Smooth muscle cell of the brain vasculature (primary cell): ENCODE data around the gene GRK1.

Experiments
- DNase-seq: peaks from one replicate; pipeline ENCODE4 v3.0.0-alpha.2; 2012; ENCODE audit warnings: low read depth, low spot score

The GRK1 gene

DNA sequence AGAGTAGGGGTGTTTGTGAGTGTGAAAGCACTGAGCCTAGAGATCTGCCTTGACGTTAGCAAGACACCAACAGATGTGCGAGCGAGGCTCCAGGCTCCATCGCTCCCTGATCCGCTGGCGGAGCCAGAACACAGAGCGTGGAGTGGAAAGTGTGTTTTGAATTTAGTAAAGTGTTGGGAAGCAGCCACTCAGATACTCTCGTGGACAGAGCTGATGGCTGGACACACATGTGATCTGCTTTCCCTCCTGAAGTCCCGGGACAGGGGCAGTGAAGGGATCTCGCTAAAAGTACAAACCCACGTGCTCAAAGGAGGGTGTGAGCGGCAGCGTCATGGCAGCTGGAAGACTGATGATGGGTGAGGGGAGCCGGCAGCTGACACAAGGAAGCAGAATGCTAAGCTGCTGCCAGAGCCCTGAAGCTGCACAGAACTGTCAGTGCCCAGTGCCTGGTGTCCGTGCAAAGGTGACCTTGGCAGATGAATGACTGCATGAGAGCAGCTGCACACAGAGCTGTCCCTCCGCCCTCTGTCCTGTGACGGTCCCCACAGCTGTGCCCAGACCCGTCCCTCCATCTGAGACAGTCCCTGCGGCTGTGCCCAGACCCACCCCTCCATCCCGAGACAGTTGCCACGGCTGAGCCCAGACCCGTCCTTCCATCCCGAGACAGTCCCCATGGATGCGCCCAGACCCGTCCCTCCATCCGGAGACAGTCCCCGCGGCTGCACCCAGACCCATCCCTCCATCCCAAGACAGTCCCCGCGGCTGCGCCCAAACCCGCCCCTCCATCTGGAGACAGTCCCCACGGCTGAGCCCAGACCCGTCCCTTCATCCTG, 62.4 kb downstream of the GRK1 start:
- no peak for DNase-seq

DNA sequence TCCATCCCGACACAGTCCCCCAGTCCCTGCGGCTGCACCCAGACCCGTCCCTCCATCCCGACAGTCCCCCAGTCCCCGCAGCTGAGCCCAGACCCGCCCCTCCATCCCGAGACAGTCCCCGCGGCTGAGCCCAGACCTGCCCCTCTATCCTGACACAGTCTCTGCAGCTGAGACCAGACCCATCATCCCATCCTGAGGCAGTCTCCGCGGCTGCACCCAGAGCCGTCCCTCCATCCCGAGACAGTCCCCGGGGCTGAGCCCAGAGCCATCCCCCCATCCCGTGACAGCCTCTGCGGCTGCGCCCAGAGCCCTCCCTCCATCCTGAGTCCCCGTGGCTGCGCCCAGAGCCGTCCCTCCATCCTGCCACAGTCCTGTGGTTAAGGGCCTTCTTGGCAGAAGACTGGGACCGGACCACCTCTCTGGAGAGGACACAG, 63.3 kb downstream of the GRK1 start:
- DNase-seq = no peak

DNA sequence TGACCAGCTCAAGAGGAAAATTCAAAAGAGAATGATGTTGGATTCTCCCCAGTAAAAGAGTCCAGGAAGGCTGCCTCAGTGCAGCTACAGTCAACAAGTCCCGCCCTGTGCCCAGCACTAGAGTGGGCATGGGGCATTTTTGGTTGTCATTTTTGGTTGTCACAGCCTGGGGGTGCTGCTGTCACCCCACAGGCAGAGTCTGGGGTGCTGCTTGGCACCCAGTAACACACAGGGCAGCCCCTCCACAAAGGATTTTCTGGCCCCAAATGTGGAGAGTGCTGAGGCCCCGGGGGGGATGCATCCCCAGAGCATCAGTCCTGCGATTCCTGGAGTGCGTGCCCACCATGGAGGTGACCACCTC, 63.8 kb downstream of the GRK1 start:
- no peak for DNase-seq

DNA sequence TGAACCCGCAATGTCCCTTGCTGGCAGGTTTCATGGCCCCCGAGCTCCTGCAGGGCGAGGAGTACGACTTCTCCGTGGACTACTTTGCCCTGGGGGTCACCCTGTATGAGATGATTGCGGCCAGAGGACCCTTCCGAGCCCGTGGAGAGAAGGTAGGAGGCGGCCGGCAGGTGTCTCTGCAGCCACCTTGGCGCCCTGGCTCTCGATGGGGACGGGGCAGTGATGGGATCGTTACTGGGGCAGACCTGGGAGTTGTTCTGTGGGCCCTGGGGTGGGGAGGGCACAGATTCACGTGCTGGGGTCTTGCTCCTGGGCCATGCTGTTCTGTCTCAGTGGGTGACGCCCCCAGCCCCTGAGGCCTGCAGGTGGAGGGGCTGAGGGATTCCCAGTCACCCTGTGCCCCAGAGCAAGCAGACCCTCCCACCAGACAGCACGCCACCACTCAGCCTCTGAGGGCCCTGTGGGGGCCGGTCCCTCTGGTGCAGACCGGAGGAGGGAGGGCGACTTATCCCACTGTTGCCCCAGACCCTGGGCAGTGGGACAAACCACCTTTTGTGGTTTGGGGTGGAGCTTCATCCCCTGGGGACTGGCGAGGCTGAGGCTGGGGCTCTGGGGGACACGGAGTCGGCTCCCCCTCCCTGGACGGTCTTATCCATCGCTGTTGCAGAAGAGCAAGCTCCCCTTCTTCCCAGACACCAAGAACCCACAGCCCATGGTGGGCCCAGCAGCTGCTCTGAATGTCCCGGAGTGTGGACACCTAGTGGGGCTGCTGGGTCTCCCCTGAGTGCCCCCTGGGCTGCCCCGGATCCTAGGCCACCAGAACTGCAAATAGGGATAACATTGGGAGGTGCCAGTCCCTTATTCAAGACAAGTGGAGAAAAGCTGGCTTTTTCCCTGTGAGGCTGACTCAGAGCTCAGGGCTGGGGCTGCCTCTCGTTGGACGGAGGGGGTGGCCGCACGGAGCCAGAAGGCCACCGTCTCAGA, 64.5 kb downstream of the GRK1 start:
- no peak for DNase-seq

DNA sequence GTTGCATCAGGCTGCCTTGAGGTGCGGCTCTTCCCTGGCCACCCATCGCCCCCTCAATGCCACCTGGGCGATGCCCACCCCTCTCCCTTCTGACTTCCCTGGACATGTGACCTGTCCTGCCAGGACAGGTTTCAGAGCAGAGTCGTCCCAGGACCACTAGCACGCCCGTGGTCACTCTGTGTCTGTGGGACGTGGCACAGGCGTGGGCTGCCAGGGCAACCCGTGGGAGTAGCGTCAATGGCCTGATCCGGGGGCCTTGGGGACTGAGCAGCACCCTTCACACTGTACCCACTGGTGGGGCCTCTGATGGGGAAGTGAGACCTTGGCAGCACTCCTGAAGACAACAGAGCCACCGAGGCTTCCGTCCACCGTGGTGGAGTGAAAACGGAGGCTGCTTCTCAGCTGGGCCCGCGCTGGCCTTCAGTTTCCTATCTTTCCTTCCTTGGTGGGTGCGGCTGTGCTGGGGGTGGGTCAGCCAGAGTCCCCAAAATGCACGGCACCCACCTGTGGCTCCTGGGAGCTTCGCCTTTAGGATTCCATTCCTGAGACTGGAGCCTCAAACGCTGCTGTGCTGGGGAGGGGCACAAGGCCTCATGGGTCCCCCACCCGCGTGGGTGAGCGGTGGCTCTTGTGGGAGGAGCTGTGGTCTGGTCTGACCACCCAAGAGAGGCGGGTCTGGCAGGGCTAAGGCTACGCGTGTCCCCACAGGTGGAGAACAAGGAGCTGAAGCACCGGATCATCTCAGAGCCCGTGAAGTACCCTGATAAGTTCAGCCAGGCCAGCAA, 65.3 kb downstream of the GRK1 start:
- DNase-seq = no peak

DNA sequence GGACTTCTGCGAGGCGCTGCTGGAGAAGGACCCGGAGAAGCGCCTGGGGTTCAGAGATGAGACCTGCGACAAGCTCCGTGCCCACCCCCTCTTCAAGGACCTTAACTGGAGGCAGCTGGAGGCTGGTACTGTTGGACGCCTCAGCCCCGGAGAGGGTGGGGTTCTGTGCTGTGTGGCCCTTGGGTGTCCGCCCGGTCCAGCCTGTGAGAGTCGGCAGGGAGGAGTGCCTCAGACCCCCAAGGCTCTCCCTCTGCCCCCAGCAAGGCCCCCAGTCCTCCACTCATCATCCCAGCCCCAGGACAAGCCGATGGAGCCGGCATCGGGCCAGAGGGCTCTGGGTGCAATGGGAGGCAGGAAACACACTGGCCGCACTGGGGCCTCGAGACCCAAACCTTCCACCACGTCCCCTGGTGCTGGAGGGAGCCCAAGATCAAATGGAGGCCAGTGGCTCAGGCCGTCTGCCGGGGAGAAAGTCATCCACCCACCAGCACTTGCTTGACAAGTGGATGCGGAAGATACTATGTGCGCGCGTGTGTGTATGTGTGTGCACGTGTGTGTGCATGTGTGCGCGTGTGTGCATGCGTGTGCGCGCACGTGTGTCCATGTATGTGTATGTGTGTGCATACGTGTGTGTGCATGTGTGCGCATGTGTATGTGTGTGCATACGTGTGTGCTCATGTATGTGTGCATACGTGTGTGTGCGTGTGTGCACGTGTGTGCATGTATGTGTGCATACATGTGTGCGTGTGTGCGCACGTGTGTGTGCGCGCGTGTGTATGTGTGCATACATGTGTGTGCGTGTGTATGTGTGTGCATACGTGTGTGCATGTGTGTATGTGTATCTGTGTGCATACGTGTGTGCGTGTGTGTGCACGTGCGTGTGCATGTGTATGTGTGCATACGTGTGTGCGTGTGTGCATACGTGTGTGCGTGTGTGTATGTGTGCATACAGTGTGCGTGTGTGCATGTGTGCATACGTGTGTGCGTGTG, 66.2 kb downstream of the GRK1 start:
- no peak for DNase-seq

DNA sequence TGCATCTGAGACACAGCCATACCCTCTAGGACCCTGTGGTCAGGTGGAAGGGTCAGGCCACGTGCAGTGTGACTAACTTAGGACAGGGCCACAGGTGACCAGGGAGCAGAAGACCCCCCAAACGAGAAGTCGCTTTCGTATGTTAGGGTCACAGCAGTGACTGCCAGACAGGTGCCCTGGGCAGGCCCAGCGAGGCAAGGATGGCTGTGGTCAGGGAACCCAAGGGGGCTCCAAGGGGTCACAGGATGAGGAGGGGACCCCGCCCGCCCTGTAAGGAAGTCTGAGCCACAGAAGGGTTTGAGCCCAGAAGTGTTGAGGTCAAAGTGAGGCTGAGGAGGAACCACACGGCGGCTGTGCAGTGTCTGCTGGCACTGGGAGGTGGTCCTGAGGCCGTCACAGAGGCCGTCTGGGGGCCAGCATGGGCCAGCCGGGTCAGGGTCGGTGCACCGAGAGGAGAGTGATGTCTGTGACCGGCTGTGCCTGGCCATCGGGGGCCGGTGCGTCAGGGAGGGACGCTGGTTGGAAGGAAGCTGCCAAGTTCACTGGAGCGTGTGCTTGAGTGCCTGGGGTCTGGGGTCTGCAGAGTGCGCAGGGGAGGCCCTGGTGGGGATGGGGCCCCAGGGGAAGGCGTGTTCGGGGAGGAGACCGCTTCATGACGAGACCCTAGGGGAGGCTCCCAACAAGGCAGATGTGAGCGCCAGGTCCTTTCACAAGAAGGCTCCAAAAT, 67.2 kb downstream of the GRK1 start:
- no peak for DNase-seq

DNA sequence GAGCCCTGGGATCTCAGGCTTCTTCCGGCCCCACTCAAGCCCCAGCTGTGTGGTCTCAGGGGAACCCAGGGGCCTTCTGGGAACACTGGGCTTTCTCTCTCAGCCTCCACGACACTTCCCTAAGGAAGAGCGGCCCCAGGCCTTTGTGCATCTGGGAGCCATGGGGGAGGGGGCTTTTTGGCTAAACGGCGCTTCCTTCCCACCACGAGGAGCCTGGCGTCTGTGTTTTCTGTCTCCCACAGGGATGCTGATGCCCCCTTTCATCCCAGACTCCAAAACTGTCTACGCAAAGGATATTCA, 67.8 kb downstream of the GRK1 start:
- no peak for DNase-seq

DNA sequence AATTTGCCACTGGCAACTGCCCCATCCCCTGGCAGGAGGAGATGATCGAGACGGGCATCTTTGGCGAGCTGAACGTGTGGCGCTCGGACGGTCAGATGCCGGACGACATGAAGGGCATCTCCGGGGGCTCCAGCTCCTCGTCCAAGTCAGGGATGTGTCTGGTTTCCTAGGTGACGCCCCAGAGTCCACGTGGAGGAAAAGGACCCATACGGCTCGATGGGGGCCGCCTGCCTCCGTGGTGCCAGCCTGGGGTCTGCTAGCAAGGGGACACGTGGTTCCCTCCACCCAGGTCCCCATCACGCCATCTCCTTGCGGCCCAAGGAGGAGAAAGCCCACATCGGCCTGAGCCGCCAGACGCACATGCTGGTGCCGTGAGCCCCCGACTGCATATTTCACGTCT, 68.2 kb downstream of the GRK1 start:
- DNase-seq = no peak

DNA sequence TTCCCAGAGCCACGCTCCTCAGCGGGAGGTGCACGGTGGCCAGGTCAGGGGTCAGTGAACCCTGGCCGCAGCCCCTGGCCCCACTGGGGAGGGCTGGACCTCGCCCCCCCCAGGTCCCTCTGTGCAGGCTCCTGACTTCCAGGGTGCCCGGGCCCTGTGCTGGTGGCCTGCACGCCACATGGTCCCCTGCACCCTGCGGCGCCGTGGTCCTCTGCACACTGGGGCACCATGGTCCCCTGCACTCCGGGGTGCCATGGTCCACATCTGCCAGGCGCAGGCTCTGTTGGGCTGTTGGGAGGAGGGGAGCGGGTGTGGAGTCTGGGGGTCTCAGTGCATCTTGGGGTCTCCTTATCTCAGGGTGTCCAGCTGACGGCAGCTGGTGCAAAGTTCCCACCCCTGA, 68.7 kb downstream of the GRK1 start:
- DNase-seq = no peak

DNA sequence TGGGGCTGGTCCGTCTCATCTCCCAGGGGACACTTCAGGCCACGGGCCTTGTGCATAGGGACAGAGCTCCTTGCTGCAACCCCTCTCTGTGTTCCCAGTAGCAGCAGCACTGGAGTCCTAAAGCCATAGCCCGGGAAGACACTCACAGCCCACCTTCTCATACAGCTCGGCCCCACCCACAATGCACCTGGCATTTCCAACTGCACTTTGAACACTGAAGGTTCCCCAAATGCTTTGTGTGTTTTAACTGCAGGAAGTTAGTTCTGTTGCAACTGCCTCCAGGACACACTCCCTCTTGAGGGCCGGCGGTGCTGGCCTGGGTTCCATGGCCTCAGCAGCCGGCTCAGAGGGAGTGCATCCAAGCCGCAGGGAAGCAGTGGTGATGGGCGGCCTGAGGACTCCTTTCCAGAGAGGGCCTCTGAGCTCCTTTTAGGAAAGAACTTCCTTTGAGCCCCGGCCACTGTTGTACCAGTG, 69.3 kb downstream of the GRK1 start:
- no peak for DNase-seq

DNA sequence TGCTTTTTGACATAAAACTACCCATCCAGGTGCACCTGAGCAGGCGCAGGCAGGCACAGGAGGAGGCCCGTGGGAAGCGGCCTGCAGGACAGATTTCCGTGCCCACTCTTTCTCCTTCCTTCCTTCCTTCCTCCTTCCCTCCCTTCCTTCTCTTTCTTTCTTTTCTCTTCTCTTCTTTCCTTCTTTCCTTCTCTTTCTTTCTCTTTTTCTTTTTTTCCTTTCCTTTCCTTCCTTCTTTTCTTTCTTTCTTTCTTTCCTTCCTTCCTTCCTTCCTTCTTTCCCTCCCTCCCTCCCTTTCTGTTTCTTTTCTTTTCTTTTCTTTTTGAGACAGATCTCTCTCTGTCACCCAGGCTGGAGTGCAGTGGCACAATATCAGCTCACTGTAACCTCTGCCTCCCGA, 70.8 kb downstream of the GRK1 start:
- no peak for DNase-seq

DNA sequence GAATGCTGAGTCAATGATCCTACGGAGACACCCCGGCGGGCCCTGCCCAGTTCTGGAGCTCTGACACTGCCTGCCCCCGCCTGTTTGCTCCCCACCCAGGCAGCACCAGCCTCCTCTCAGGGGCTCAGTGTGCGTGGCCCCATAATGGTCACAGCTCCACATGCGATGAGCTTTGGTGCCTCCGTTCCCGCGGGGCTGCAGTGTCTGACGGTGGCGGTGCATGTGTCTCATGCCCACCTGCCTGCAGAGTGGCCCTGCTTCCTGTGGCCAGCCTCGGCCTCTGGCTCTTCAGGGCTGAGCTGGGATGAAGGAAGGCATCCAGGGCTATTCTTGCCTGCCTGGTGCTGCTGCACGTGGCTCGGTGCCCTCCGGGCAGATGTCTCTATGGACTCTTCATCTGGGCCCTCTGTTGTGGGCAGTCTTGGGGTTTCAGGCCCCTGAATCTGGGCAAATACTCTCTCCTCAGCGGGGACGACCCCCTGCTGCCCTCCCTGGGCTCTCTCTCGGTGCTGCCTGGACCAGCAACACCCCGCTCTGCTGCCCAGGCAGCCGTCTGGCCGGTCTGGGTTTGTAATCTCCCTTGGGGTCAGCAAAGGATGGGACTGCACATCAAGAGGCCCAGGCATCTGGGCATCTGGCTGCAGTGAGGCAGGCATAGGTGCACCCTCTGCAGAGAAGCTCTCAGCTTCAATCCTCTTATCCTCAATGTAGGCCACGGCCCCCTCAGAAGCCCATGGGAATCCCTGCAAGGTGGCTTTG, 72.7 kb downstream of the GRK1 start:
- DNase-seq = no peak

DNA sequence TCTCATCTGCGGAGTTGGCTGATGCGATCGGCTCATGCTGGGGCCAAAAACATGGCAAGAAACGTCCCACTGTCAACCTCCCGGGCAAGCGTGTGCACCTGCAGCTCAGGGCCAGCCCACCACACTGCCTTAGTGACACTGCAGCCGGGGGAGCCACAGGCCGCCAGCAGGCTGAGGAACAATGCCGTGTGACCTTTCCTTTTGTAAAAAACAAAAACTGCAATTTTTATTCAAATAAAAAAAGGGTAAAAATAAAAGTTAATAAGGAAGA, 73.2 kb downstream of the GRK1 start:
- DNase-seq = no peak

DNA sequence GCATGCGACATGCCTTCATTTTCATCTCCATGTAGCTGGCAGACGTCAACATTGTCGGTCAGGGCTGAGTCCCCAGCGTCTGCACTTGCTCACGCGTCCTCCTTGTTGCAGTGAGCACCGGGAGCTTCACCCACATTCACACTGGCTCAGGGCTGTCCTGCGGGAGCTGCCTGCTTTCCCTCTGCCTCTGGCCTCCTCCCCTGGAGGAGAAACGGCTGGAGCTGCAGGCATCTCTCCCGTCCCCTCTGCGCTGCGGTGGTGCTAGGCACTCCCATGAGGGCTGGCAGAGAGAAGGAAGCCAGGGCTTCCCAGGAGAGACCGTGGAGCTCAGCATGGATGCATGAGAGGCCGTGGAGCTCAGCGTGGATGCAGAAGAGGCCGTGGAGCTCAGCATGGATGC, 73.6 kb downstream of the GRK1 start:
- no peak for DNase-seq

DNA sequence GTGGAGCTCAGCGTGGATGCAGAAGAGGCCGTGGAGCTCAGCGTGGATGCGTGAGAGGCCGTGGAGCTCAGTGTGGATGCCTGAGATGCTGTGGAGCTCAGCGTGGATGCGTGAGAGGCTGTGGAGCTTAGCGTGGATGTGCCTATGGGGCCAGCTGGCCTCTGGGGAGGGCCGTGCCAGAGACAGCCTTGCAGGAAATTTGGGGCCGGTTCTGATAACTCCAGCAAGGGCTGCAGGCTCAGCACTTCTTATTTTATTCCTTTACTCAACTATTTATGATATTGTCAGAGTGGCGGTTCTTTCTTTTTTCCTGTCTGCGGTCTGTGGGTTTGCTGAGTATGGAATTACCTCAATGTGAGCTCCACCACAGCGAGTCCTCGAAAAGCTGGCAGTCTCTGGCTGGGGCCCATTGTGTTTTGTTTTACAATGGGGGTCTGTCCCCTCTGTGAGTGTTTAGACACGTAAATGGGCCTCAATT, 74.2 kb downstream of the GRK1 start:
- no peak for DNase-seq

DNA sequence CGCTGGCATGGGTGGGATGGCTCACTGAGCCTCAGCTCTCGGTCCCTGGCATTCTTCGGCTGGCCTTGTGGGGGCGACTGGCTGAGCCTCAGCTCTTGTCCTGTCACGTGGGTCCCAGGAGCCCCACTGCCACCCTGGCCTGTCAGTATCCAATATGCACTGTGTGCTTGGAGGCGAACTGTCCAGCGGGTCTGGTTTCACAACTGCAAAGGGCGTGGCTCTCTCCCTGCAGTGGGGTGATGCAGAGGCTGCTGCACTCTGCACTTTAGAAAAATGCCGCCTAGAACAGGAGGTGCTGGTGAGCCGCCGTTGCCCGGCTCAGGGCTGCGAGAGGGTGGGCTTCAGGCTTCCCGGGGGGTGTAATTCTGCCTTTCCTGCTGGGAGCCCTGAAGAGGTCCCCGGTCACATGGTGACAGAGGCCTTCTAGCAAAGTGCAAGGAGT, 75.0 kb downstream of the GRK1 start:
- DNase-seq = no peak

DNA sequence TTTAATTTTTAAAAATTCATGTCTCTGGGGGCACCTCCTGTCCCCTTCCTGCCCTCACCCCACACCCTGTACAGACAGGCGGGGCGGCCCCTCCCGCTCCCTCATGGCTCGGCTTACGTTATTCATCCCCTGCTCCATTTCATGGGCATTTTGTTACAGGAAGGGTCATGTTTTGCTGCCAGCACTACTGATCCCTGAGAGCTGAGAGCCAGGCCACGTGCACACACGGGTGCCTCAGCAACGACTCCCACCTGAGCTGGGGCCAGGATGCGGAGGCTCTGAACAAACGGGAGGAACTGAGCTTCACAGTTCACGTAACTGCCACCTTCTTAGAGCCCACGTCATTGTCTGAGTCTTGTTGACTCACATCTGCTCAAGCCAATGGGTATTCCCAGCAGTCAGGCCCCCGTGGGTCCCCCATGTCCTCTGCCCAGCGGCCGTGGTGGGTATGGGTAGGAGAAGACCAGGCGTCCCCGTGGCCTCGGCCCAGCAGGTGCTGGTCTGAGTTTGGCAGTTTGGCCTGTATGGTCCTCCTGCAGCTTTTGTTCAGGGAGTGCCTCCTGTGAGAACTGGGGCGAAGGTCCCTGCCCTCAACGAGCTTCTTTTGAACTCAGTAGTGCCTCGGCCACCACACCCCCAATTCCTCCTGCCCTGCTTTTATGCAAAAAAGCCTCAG, 75.6 kb downstream of the GRK1 start:
- DNase-seq = no peak
